PC-9 (cell line): ENCODE data around the gene TCTA. TPM values are rescaled to one million over a fixed set of nuclear protein-coding genes. Genes with fewer than 3 reads are reported as not detected.

Experiments used
- Bru-seq: library from RNA; stranded (reverse); fragments of 400-500 nt; gene quantifications from one replicate; lab custom pipeline; 2021; lab: Mats Ljungman, UMichigan
- BruChase-seq, 2 experiments: library from RNA; stranded (reverse); fragments of 400-500 nt; gene quantifications; one replicate each; lab custom pipeline; 2021; lab: Mats Ljungman, UMichigan
- BruUV-seq: library from RNA; stranded (reverse); fragments of 400-500 nt; replicated peaks from 2 replicates; lab custom pipeline; 2021; lab: Mats Ljungman, UMichigan
- CTCF ChIA-PET: fragments of 300-600 bp; sonication (Branson Sonifier 250); formaldehyde crosslinking; loops from one replicate; lab custom pipeline; 2022; ENCODE audit warnings: antibody characterized with exemption; lab: Charles Lee
- POLR2A ChIA-PET: fragments of 300-600 bp; sonication (Branson Sonifier 250); formaldehyde crosslinking; loops from one replicate; lab custom pipeline; 2022; ENCODE audit warnings: antibody characterized with exemption; ENCODE audit not compliant: unreplicated experiment; lab: Charles Lee
- DNase-seq, 2 experiments: peaks; one replicate each; pipeline versions ENCODE4 v3.0.0 to v3.0.0-alpha.2; 2015 to 2022; ENCODE audit warnings: mixed read lengths in 1 of 2
- H2AFZ ChIP-seq: fragments of 200-600 bp; sonication (generic); 2 replicates; pipeline ENCODE4 v1.8.1; 2017; ENCODE audit warnings: antibody characterized with exemption
- H3F3A ChIP-seq: fragments of 200-600 bp; sonication (generic); 2 replicates; pipeline ENCODE4 v1.8.1; 2017; ENCODE audit warnings: antibody characterized with exemption, mild to moderate bottlenecking, low read depth; ENCODE audit not compliant: insufficient read depth
- H3K27ac ChIP-seq: fragments of 200-600 bp; sonication (generic); 2 replicates; pipeline ENCODE4 v1.6.1; 2016; ENCODE audit warnings: mixed run types
- H3K27me3 ChIP-seq: fragments of 200-600 bp; sonication (generic); 2 replicates; pipeline ENCODE4 v1.6.1; 2016; ENCODE audit warnings: low read depth, mixed run types; ENCODE audit not compliant: insufficient read depth
- H3K36me3 ChIP-seq: fragments of 200-600 bp; sonication (generic); 2 replicates; pipeline ENCODE4 v1.6.1; 2016; ENCODE audit warnings: low read depth, mixed run types
- H3K4me1 ChIP-seq: fragments of 200-600 bp; sonication (generic); replicated peaks from 2 replicates; pipeline ENCODE4 v1.6.1; 2016; ENCODE audit warnings: mixed run types; ENCODE audit not compliant: insufficient read depth
- H3K4me2 ChIP-seq: fragments of 200-600 bp; sonication (generic); 2 replicates; pipeline ENCODE4 v1.6.1; 2017; ENCODE audit warnings: mixed run types
- H3K4me3 ChIP-seq: fragments of 200-600 bp; sonication (generic); 2 replicates; pipeline ENCODE4 v1.6.1; 2016; ENCODE audit warnings: mixed run types
- H3K79me2 ChIP-seq: fragments of 200-600 bp; sonication (generic); 2 replicates; pipeline ENCODE4 v1.6.1; 2017; ENCODE audit warnings: low read depth, mixed run types
- H3K9me2 ChIP-seq: fragments of 200-600 bp; sonication (generic); 2 replicates; pipeline ENCODE4 v1.8.1; 2017; ENCODE audit warnings: mild to moderate bottlenecking; ENCODE audit not compliant: insufficient read depth
- H3K9me3 ChIP-seq: fragments of 200-600 bp; sonication (generic); 2 replicates; pipeline ENCODE4 v1.8.1; 2016; ENCODE audit warnings: low read depth; ENCODE audit not compliant: insufficient read depth
- H4K20me1 ChIP-seq: fragments of 200-600 bp; sonication (generic); 2 replicates; pipeline ENCODE4 v1.8.1; 2017; ENCODE audit not compliant: insufficient read depth
- EZH2 ChIP-seq: fragments of 200-600 bp; sonication (generic); IDR thresholded peaks from 2 replicates; pipeline ENCODE4 v1.8.0; 2017; ENCODE audit warnings: antibody characterized with exemption, low read depth
- intact Hi-C: fragments of 100-400 bp; cut with micrococcal nuclease; formaldehyde crosslinking; loops from one replicate; pipeline ENCODE4 v1.10.0; 2022; ENCODE audit not compliant: unreplicated experiment
- long read RNA-seq: library from polyadenylated mRNA; stranded (forward); transcript quantifications from one replicate; pipeline ENCODE4 v2.0.0, GENCODE V29; 2022
- total RNA-seq: library from RNA; stranded (reverse); gene quantifications from 2 replicates; pipeline ENCODE4 v1.2.3, GENCODE V29; 2021
- TF ChIP-seq, protein P1 (sequence below): fragments of 200-600 bp; sonication (generic); conservative IDR thresholded peaks from 2 replicates; pipeline ENCODE4 v1.6.1; 2017; ENCODE audit warnings: mixed run types, antibody characterized with exemption, mild to moderate bottlenecking, moderate library complexity

The TCTA gene, protein sequence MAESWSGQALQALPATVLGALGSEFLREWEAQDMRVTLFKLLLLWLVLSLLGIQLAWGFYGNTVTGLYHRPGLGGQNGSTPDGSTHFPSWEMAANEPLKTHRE
- total RNA-seq (17.0 and 17.2 TPM in 2 replicates), Bru-seq, nascent RNA (percentile 67 among the genes with signal in this experiment), BruChase-seq, experiment 1, labeled RNA remaining after a 2-hour chase (percentile 72 among the genes with signal in this experiment), BruChase-seq, experiment 2, labeled RNA remaining after a 6-hour chase (percentile 72 among the genes with signal in this experiment)
- long read RNA-seq, transcript TCTA-201 (3 exons, 2,146 nt): major isoform, 11 of 15 reads
- long read RNA-seq, partial matches to known transcripts: 0 of 15 reads
- long read RNA-seq, other reads (novel, unspliced or antisense): 3 of 15 reads

DNA sequence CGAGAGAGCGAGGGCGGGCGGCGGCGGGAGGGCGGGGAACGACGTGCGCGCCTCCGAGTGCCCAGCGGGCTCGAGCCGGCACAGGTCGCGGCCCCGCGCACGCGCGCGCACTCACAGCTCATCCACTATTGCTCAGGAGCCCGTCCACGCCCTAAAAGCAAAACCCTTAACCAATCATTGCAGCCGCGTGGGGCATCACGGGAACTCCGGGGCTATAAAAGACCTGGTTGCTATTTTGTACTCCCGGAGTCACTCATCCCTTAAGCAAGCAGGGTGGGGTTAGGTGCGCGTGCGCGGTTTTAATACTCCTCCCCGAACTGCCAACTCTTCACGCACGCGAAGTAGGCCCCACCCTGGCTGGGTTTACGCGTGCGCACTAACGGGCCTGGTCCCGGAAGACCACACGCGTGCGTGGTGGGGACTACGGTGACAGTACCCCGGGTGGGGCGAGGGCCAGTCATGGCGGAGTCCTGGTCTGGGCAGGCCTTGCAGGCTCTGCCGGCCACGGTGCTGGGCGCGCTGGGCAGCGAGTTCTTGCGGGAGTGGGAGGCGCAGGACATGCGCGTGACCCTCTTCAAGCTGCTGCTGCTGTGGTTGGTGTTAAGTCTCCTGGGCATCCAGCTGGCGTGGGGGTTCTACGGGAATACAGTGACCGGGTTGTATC, at the start of gene TCTA, which contains the start of gene RHOA:
TCTA (plus strand) TSS at position 456 of the 664 bp plus-strand sequence; CDS start at position 460, 4 bp downstream.
RHOA (minus strand) TSS at position 9 of the 664 bp plus-strand sequence. CDS start 36,387 bp downstream, outside the sequence.
- POLR2A ChIA-PET: interaction anchor here (0.5 to 1.4 kb wide), 9 partner anchors 17 to 318 kb away, joined by 3 to 16 read pairs (median 4); partner anchors contain the start of genes NICN1 and QRICH1
- Histone ChIP-seq H3K27ac (peak within 1 kb of the TSS; percentile 63), H3K36me3 (no peaks in the 10 kb centered on the region), H3K27me3 (no peaks in the 10 kb centered on the region), H3K9me2 (no peaks in the 10 kb centered on the region), H3K4me2 (peak within 1 kb of the TSS; percentile 95), H2AFZ (peak within 1 kb of the TSS; percentile 91), H3K4me1 (peaks cover 36% of the 10 kb centered on the region), H3F3A (peaks cover 27% of the 10 kb centered on the region; the same call in 1 of the 2 replicates), H3K9me3 (no peaks in the 10 kb centered on the region), H3K79me2 (peaks cover 67% of the 10 kb centered on the region), H3K4me3 (peak within 1 kb of the TSS; percentile 89), H4K20me1 (peaks cover 38% of the 10 kb centered on the region)
- CTCF ChIA-PET: interaction anchor here (0.7 to 1.6 kb wide), 2 partner anchors 9 to 42 kb away, joined by 6 to 7 read pairs; no protein-coding TSS in a partner anchor
- TF ChIP-seq EZH2: no peak
- TF ChIP-seq, protein P1, sequence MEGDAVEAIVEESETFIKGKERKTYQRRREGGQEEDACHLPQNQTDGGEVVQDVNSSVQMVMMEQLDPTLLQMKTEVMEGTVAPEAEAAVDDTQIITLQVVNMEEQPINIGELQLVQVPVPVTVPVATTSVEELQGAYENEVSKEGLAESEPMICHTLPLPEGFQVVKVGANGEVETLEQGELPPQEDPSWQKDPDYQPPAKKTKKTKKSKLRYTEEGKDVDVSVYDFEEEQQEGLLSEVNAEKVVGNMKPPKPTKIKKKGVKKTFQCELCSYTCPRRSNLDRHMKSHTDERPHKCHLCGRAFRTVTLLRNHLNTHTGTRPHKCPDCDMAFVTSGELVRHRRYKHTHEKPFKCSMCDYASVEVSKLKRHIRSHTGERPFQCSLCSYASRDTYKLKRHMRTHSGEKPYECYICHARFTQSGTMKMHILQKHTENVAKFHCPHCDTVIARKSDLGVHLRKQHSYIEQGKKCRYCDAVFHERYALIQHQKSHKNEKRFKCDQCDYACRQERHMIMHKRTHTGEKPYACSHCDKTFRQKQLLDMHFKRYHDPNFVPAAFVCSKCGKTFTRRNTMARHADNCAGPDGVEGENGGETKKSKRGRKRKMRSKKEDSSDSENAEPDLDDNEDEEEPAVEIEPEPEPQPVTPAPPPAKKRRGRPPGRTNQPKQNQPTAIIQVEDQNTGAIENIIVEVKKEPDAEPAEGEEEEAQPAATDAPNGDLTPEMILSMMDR: no peak
- intact Hi-C loops: loop anchor here (1.0 to 5.0 kb wide), 2 partner anchors 55 to 72 kb away; partner anchors contain the start of genes GPX1 and USP4
- peak; percentile 97 for DNase-seq
- TSS peak; percentile 84 for BruUV-seq

DNA sequence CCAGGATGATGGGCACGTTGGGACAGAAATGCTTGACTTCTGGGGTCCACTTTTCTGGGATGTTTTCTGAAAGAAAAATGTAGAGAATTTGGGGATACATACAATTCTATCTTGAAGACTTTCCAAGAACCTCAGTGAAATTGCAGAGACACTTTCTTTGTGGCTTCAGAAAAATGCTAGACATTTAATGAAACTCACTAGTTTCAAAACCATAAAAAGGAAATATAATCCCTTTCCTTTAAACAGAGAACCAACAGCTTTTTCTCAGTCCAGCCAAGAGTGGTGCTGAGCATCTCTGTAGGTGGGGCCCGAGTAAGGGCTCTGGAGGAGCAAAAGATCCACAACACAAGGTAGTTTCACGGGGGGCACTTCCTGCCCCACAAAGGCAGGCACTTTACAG, 49.7 kb upstream of the TCTA start:
- H3K79me2 ChIP-seq: peaks cover 6% of the 10 kb centered on the region
- no peaks in the 10 kb centered on the region for H3K9me2 ChIP-seq
- no peak overlapping the region for H3K4me2 ChIP-seq
- no peaks in the 10 kb centered on the region for H4K20me1 ChIP-seq
- POLR2A ChIA-PET: no interaction called here
- peaks cover 45% of the 10 kb centered on the region; the same call in 1 of the 2 replicates for H3F3A ChIP-seq
- no peak for TF ChIP-seq EZH2
- TF ChIP-seq, protein P1: no peak
- no peaks in the 10 kb centered on the region for H3K27me3 ChIP-seq
- CTCF ChIA-PET: no interaction called here
- no TSS peak for BruUV-seq
- H3K4me3 ChIP-seq: no peak overlapping the region
- no peak for DNase-seq
- H3K9me3 ChIP-seq: no peaks in the 10 kb centered on the region
- H3K27ac ChIP-seq: no peak overlapping the region
- intact Hi-C loops: no loop called here
- no peak overlapping the region for H2AFZ ChIP-seq
- H3K4me1 ChIP-seq: peaks cover 18% of the 10 kb centered on the region
- peaks cover 14% of the 10 kb centered on the region for H3K36me3 ChIP-seq
